ENCODE measurements around the gene DMAP1.

The DMAP1 gene

DNA sequence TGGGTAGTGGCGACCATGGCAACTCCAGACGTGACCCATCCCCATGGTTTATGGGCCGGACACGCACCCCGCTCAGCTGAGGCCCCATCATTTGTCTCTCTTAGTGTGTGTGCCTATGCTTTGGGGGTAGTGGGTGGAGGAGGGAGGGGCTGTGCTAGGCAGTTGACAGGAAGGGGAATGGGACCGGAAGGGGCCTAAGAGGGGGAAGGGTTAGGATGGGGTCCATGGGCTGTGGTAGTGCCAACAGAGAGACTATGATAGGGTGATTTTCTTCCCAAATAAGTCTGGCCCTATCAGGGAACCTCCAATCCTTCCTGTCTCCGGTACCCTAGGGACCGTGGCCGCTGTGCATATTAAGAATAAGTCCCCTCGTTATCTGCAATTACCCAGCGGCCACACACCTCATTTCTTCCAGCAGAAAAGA lies 9.9 kb downstream of the DMAP1 start:
- Histone ChIP-seq H3K27me3 (no peaks in the 10 kb centered on the region), H3K27ac (no peak overlapping the region), H3K9me3 (no peaks in the 10 kb centered on the region), H3K36me3 (peaks cover 30 to 50% (median 41%) of the 10 kb centered on the region in 3 donors), H3K4me3 (no peak overlapping the region), H3K4me1 (no peaks in the 10 kb centered on the region)
- no peak for DNase-seq
- TF ChIP-seq, protein P1, sequence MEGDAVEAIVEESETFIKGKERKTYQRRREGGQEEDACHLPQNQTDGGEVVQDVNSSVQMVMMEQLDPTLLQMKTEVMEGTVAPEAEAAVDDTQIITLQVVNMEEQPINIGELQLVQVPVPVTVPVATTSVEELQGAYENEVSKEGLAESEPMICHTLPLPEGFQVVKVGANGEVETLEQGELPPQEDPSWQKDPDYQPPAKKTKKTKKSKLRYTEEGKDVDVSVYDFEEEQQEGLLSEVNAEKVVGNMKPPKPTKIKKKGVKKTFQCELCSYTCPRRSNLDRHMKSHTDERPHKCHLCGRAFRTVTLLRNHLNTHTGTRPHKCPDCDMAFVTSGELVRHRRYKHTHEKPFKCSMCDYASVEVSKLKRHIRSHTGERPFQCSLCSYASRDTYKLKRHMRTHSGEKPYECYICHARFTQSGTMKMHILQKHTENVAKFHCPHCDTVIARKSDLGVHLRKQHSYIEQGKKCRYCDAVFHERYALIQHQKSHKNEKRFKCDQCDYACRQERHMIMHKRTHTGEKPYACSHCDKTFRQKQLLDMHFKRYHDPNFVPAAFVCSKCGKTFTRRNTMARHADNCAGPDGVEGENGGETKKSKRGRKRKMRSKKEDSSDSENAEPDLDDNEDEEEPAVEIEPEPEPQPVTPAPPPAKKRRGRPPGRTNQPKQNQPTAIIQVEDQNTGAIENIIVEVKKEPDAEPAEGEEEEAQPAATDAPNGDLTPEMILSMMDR (IDR thresholded peaks at IDR 0.05): no peak
- intact Hi-C loops (cut with DNase I; ENCODE audit: low total_unique reads): loop anchor here (10.0 kb wide), 1 partner anchor 272 kb away; no protein-coding TSS in a partner anchor

DNA sequence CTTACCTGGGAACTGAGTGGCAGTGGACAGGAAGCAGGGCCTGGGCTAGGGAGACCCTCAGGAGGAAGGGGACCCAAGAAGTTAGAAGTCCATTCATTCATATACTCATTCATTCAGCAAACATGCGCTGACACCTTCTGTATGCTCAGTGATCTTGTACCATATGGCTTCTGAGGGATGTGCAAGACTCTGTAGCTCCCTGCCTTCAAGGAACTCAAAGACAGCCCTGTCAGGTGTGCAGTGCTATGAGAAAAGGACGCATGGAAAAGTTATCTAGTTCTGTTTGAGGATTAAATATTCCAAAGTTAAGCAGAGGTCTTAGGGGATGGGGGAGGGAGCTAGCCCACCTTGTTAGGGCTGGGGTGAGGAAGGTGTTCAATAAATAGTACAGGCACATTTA lies 12.5 kb downstream of the DMAP1 start:
- TF ChIP-seq, protein P1 (IDR thresholded peaks at IDR 0.05): no peak
- H3K27me3 ChIP-seq: no peaks in the 10 kb centered on the region
- intact Hi-C loops (cut with DNase I; ENCODE audit: low total_unique reads): loop anchor here (10.0 kb wide), 1 partner anchor 269 kb away; no protein-coding TSS in a partner anchor

DNA sequence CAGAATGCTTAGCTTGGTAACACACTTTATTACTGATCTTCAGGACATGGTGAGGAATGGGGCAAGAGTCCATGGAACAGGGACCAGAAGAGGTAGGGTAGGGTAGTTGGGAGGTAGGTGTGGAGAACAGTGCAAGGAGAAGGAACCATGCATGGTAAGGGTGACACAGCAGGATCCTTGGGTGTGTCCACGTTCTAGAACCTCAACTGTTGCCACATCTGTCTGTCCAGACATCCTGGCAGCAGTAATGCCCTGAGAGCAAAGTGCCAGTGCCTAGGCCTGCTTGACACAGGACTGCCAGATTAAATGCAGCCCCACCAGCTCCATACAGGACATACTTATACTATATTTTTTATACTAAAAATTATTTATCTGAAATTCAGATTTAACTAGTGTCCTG lies 13.9 kb downstream of the DMAP1 start:
- no peak overlapping the region for H3K4me3 ChIP-seq
- no peak overlapping the region for H3K27ac ChIP-seq
- no peak for DNase-seq
- TF ChIP-seq, protein P1 (IDR thresholded peaks at IDR 0.05): no peak
- no peaks in the 10 kb centered on the region for H3K27me3 ChIP-seq
- intact Hi-C loops (cut with DNase I; ENCODE audit: low total_unique reads): loop anchor here (10.0 kb wide), 1 partner anchor 268 kb away; no protein-coding TSS in a partner anchor
- no peaks in the 10 kb centered on the region for H3K9me3 ChIP-seq
- peaks cover 0 to 31% (median 2%) of the 10 kb centered on the region in 3 donors for H3K36me3 ChIP-seq
- H3K4me1 ChIP-seq: no peaks in the 10 kb centered on the region

More for the DNA sequence above, 12.5 kb downstream of the DMAP1 start:
- no peaks in the 10 kb centered on the region for H3K9me3 ChIP-seq
- no peak overlapping the region for H3K27ac ChIP-seq
- no peak overlapping the region for H3K4me3 ChIP-seq
- no peaks in the 10 kb centered on the region for H3K4me1 ChIP-seq
- H3K36me3 ChIP-seq: peaks cover 5 to 34% (median 16%) of the 10 kb centered on the region in 3 donors
- no peak for DNase-seq

DNA sequence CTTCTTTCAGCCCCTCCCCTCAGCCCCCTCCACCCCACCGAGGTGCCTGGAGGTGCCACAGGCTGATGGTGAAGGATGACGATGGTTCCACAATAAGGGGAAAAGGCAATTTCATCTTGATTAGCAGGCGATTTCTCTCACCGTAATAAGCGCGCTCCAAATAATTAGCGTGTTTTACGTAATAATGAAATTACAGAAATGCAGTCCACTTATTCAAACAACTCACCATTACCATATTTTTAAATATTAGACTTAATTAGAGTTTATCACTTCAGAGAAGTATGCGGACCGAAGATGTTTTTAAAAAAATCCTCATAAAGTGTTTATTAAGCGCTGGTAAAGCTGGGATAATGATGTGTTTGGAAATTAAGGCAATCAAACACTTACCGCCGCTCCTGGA lies 14.9 kb downstream of the DMAP1 start:
- DNase-seq: no peak
- intact Hi-C loops (cut with DNase I; ENCODE audit: low total_unique reads): loop anchor here (10.0 kb wide), 1 partner anchor 267 kb away; no protein-coding TSS in a partner anchor
- H3K9me3 ChIP-seq: no peaks in the 10 kb centered on the region
- peaks cover 0 to 28% (median 0%) of the 10 kb centered on the region in 3 donors for H3K36me3 ChIP-seq
- TF ChIP-seq, protein P1 (IDR thresholded peaks at IDR 0.05): no peak
- no peaks in the 10 kb centered on the region for H3K4me1 ChIP-seq
- no peaks in the 10 kb centered on the region for H3K27me3 ChIP-seq
- no peak overlapping the region for H3K4me3 ChIP-seq
- H3K27ac ChIP-seq: no peak overlapping the region

DNA sequence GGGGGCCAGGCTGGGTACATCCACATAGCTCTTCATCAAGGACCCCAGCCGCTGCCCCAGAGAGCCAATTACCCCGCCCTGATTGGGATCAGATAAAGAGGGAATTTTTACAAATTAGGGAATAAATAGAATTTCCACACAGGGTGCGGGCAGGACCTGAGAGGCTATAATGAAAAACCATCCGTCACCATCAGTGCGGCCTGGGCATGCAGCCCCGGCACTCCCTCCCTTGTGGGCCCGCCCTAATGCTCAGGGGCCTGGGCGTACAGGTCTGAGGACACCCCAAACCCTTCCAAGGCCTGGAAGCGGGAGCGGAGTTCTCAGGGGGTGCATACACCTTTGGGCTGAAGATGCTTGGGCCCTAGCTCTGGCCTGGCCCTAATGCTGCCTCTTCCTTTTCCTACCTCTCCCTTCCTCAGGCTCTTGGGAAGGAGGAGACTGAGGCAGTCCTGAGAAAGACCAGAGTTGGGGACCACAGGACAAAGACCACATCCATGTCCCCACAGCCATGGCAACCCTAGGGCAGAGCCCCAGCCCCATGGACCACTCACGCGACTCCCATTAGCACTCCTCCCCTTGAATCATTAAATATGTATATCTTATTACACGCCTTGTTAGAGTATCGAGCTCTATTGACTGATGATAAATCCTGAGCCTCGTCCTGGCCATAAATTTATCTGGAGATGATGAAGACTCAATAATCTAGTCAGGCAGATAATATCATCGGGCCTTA lies 16.3 kb downstream of the DMAP1 start:
- no peak for DNase-seq
- intact Hi-C loops (cut with DNase I; ENCODE audit: low total_unique reads): loop anchor here (10.0 kb wide), 1 partner anchor 265 kb away; no protein-coding TSS in a partner anchor
- H3K9me3 ChIP-seq: no peaks in the 10 kb centered on the region
- no peaks in the 10 kb centered on the region for H3K27me3 ChIP-seq
- no peak overlapping the region for H3K27ac ChIP-seq
- TF ChIP-seq, protein P1 (IDR thresholded peaks at IDR 0.05): no peak
- H3K4me1 ChIP-seq: no peaks in the 10 kb centered on the region
- peaks cover 0 to 28% (median 0%) of the 10 kb centered on the region in 3 donors for H3K36me3 ChIP-seq
- no peak overlapping the region for H3K4me3 ChIP-seq
